IMR-90 (cell line): ENCODE results near the gene RRN3. TPM values are rescaled to one million over a fixed set of nuclear protein-coding genes. Genes with fewer than 3 reads are reported as not detected.
"Not testable (repeated sequence)": the region's sequence is repeated elsewhere in the genome, so short reads cannot be mapped to it uniquely, and the experiment has no call there.

Source experiments
- ATAC-seq: fragments of 200-7000 bp; cut with Tn5 transposase; 2 replicates; pipeline ENCODE4 v1.9.1; 2020; ENCODE audit warnings: low read depth, mild to moderate bottlenecking, moderate library complexity
- BruUV-seq: library from RNA; stranded (reverse); fragments of 400-500 nt; replicated peaks from 2 replicates; lab custom pipeline; 2021; lab: Mats Ljungman, UMichigan
- CTCF ChIA-PET: fragments of 300-600 bp; formaldehyde crosslinking; extraction: SDS; loops from one replicate; lab custom pipeline; 2021; ENCODE audit warnings: antibody characterized with exemption; lab: Yijun Ruan, JAX
- POLR2A ChIA-PET: fragments of 300-600 bp; sonication (Branson Sonifier 250); formaldehyde crosslinking; loops from one replicate; lab custom pipeline; 2022; ENCODE audit warnings: antibody characterized with exemption; ENCODE audit not compliant: unreplicated experiment; lab: Charles Lee
- DNase-seq: peaks from one replicate; pipeline ENCODE4 v3.0.0; 2013
- H2AFZ ChIP-seq: replicated peaks from 2 replicates; pipeline ENCODE3; 2013; ENCODE audit warnings: low read length, mild to moderate bottlenecking; ENCODE audit not compliant: poor library complexity
- H2AK5ac ChIP-seq: 2 replicates; pipeline ENCODE4 v1.6.1; 2013; ENCODE audit warnings: low read depth, low read length, inconsistent platforms
- H2AK9ac ChIP-seq: replicated peaks from 2 replicates; pipeline ENCODE3; 2013; ENCODE audit warnings: mild to moderate bottlenecking, low read depth, low read length, moderate library complexity; ENCODE audit not compliant: poor library complexity
- H2BK120ac ChIP-seq: 2 replicates; pipeline ENCODE4 v1.6.1; 2013; ENCODE audit warnings: low read depth, low read length, inconsistent platforms
- H2BK15ac ChIP-seq: 3 replicates; pipeline ENCODE4 v1.6.1; 2013; ENCODE audit warnings: low read depth, low read length, inconsistent platforms
- H2BK20ac ChIP-seq: 2 replicates; pipeline ENCODE4 v1.6.1; 2013; ENCODE audit warnings: low read depth, mild to moderate bottlenecking, inconsistent platforms, low read length, moderate library complexity
- H2BK5ac ChIP-seq: 2 replicates; pipeline ENCODE4 v1.6.1; 2013; ENCODE audit warnings: mild to moderate bottlenecking, low read depth, low read length, inconsistent platforms; ENCODE audit not compliant: poor library complexity, severe bottlenecking
- H3K14ac ChIP-seq: replicated peaks from 2 replicates; pipeline ENCODE4 v1.6.1; 2013; ENCODE audit warnings: low read depth, low read length, inconsistent platforms
- H3K18ac ChIP-seq: 2 replicates; pipeline ENCODE4 v1.6.1; 2013; ENCODE audit warnings: low read depth, low read length, control low read depth
- H3K23ac ChIP-seq: 2 replicates; pipeline ENCODE4 v1.6.1; 2013; ENCODE audit warnings: low read depth, low read length, inconsistent platforms
- H3K27ac ChIP-seq: 2 replicates; pipeline ENCODE4 v1.5.1; 2013; ENCODE audit warnings: mild to moderate bottlenecking, control low read depth, low read length; ENCODE audit not compliant: insufficient read depth
- H3K27me3 ChIP-seq: 2 replicates; pipeline ENCODE4 v1.6.1; 2013; ENCODE audit warnings: low read length; ENCODE audit not compliant: control insufficient read depth, insufficient read depth
- H3K36me3 ChIP-seq: 2 replicates; pipeline ENCODE4 v1.6.1; 2013; ENCODE audit warnings: low read length, mixed read lengths; ENCODE audit not compliant: control insufficient read depth, insufficient read depth
- H3K4ac ChIP-seq: 2 replicates; pipeline ENCODE4 v1.6.1; 2013; ENCODE audit warnings: low read depth, low read length, inconsistent platforms
- H3K4me1 ChIP-seq: 2 replicates; pipeline ENCODE4 v1.6.1; 2013; ENCODE audit warnings: low read length, mixed read lengths; ENCODE audit not compliant: control insufficient read depth, insufficient read depth
- H3K4me2 ChIP-seq: 2 replicates; pipeline ENCODE4 v1.6.1; 2013; ENCODE audit warnings: low read depth, mild to moderate bottlenecking, control low read depth, low read length, moderate library complexity
- H3K4me3 ChIP-seq: 2 replicates; pipeline ENCODE4 v1.5.1; 2013; ENCODE audit warnings: low read depth, mild to moderate bottlenecking, control low read depth, low read length, moderate library complexity; ENCODE audit not compliant: insufficient read depth
- H3K56ac ChIP-seq: 2 replicates; pipeline ENCODE4 v1.6.1; 2013; ENCODE audit warnings: low read length, inconsistent platforms; ENCODE audit not compliant: insufficient read depth; ENCODE audit errors: extremely low read depth
- H3K79me1 ChIP-seq, 2 experiments: 2 replicates each; pipeline ENCODE4 v1.6.1; 2013; ENCODE audit warnings: low read length in 2 of 2, inconsistent platforms in 1 of 2, low read depth in 1 of 2
- H3K9ac ChIP-seq: 2 replicates; pipeline ENCODE4 v1.6.1; 2013; ENCODE audit warnings: low read depth, low read length, control low read depth
- H3K9me1 ChIP-seq: 2 replicates; pipeline ENCODE4 v1.6.1; 2013; ENCODE audit warnings: low read length, inconsistent platforms; ENCODE audit not compliant: insufficient read depth
- H3K9me3 ChIP-seq: 2 replicates; pipeline ENCODE4 v1.6.1; 2013; ENCODE audit warnings: low read length; ENCODE audit not compliant: control insufficient read depth, insufficient read depth
- H4K20me1 ChIP-seq: 2 replicates; pipeline ENCODE4 v1.6.1; 2013; ENCODE audit warnings: low read length, inconsistent platforms; ENCODE audit not compliant: insufficient read depth
- H4K5ac ChIP-seq: 2 replicates; pipeline ENCODE4 v1.6.1; 2013; ENCODE audit warnings: mild to moderate bottlenecking, low read depth, low read length, control low read depth
- H4K8ac ChIP-seq, 2 experiments: 2 replicates each; pipeline ENCODE4 v1.6.1; 2013; ENCODE audit warnings: low read depth in 2 of 2, low read length in 2 of 2, control low read depth in 1 of 2, inconsistent platforms in 1 of 2
- H4K91ac ChIP-seq: 2 replicates; pipeline ENCODE4 v1.6.1; 2013; ENCODE audit warnings: low read depth, low read length, inconsistent platforms; ENCODE audit not compliant: insufficient read depth
- MAFK ChIP-seq: IDR thresholded peaks from 2 replicates; pipeline ENCODE4 v1.6.1; 2012; ENCODE audit warnings: low read depth, low read length, improper control_type of control experiment
- WGBS, 2 experiments: methylation state at CpG; one replicate each; pipeline versions ENCODE4 v1.1.5 to v1.1.7; 2013; ENCODE audit warnings: missing lambda C conversion rate in 2 of 2; ENCODE audit not compliant: insufficient read length in 1 of 2; ENCODE audit errors: extremely low coverage in 2 of 2; 5-methylcytosine and 5-hydroxymethylcytosine counted together
- dilution Hi-C: fragments of 300-500 bp; cut with HindIII; formaldehyde crosslinking; loops from one replicate; pipeline ENCODE4 v1.14.3; 2018; ENCODE audit warnings: low sequenced_read_pairs; ENCODE audit not compliant: unreplicated experiment
- in situ Hi-C: fragments of 300-500 bp; cut with MboI; formaldehyde crosslinking; loops from 3 replicates; pipeline ENCODE4 v1.14.3; 2019; ENCODE audit warnings: low sequenced_read_pairs, inconsistent platforms, mixed read lengths
- intact Hi-C: fragments of 100-400 bp; cut with micrococcal nuclease; formaldehyde crosslinking; loops from 2 replicates; pipeline ENCODE4 v1.10.0; 2022
- polyA plus RNA-seq, 3 experiments: library from polyadenylated mRNA; depleted of rRNA; stranded (reverse); fragments of >200 nt; gene quantifications; 2 replicates each; pipeline ENCODE4 v1.2.3, GENCODE V29; 2012; ENCODE audit warnings: low replicate concordance in 1 of 3
- total RNA-seq: library from RNA; depleted of rRNA; stranded (reverse); fragments of >200 nt; gene quantifications from 2 replicates; pipeline ENCODE4 v1.2.3, GENCODE V29; 2012

The RRN3 gene
- total and polyA plus RNA-seq, 2 of the 4 experiments (the other 2 are of a cell fraction): 22.1 to 47.7 TPM

GRCh38 chr16:15015671-15016070 is 78.4 kb downstream of the RRN3 start:
- H3K4me2 ChIP-seq, H3K18ac ChIP-seq, H3K14ac ChIP-seq, H4K5ac ChIP-seq, H3K27me3 ChIP-seq, H3K4ac ChIP-seq, in situ Hi-C loops, H2AK5ac ChIP-seq, H3K9me1 ChIP-seq, H2BK15ac ChIP-seq, H3K9me3 ChIP-seq, H3K9ac ChIP-seq, H2BK5ac ChIP-seq, H3K4me3 ChIP-seq, CTCF ChIA-PET, H3K27ac ChIP-seq, H2AK9ac ChIP-seq, H4K91ac ChIP-seq, H2AFZ ChIP-seq, H2BK20ac ChIP-seq, POLR2A ChIA-PET, H3K23ac ChIP-seq, H3K56ac ChIP-seq, intact Hi-C loops, BruUV-seq, ATAC-seq, H4K8ac ChIP-seq, dilution Hi-C loops, H3K4me1 ChIP-seq, DNase-seq: not testable (repeated sequence)
- Histone ChIP-seq H3K79me1 (peaks cover 16 to 28% of the 10 kb centered on the region in 2 experiments), H2BK120ac (0 out of 2 replicates have a peak overlapping the region, but pooled peaks have one; percentile 34), H4K20me1 (peaks cover 27% of the 10 kb centered on the region), H3K36me3 (peaks cover 24% of the 10 kb centered on the region)
- no CpG with 5 or more reads among the region's 3 CpGs for WGBS, 2 experiments
- peak; percentile 70 for TF ChIP-seq MAFK

- H3K9me3 ChIP-seq, in situ Hi-C loops, H2AFZ ChIP-seq, H4K91ac ChIP-seq, H4K8ac ChIP-seq, H3K56ac ChIP-seq, H3K4me2 ChIP-seq, H2BK5ac ChIP-seq, H3K27ac ChIP-seq, BruUV-seq, H2AK9ac ChIP-seq, H2AK5ac ChIP-seq, H2BK120ac ChIP-seq, H3K4me1 ChIP-seq, H2BK20ac ChIP-seq, H3K9ac ChIP-seq, POLR2A ChIA-PET, H3K23ac ChIP-seq, intact Hi-C loops, H3K4me3 ChIP-seq, H3K9me1 ChIP-seq, CTCF ChIA-PET, H3K18ac ChIP-seq, H3K4ac ChIP-seq, ATAC-seq, H3K27me3 ChIP-seq, DNase-seq, H3K14ac ChIP-seq, dilution Hi-C loops, H4K5ac ChIP-seq, H2BK15ac ChIP-seq: not testable (repeated sequence)
- Histone ChIP-seq H3K79me1 (peaks cover 16 to 20% of the 10 kb centered on the region in 2 experiments), H3K36me3 (peaks cover 16% of the 10 kb centered on the region), H4K20me1 (peaks cover 23% of the 10 kb centered on the region)
- 100% methylated on average over 3 of the region's 10 CpGs; no CpG with 5 or more reads in 1 of the 2 experiments for WGBS, 2 experiments
Measured at GRCh38 chr16:15012941-15013340, 81.1 kb downstream of the RRN3 start.
